Activated effector memory CD4-positive, alpha-beta T cell treated with Interleukin-2 at 50 U/mL for 16 hours (primary cell): ENCODE measurements around the gene ADAMTS14.

Experiments used
- DNase-seq: peaks from one replicate; pipeline ENCODE4 v3.0.0-alpha.2; 2020

Gene ADAMTS14

GRCh38 chr10:70695241-70696030 is 23.1 kb downstream of the ADAMTS14 start:
- no peak for DNase-seq

- no peak for DNase-seq
These were observed 25.9 kb downstream of the ADAMTS14 start for GRCh38 chr10:70698211-70698610.

GRCh38 chr10:70699063-70699658 is 26.9 kb downstream of the ADAMTS14 start:
- DNase-seq: no peak

GRCh38 chr10:70699659-70700174 is 27.4 kb downstream of the ADAMTS14 start:
- no peak for DNase-seq

GRCh38 chr10:70702190-70702763 is 30.0 kb downstream of the ADAMTS14 start:
- no peak for DNase-seq

- no peak for DNase-seq
These were observed 31.9 kb downstream of the ADAMTS14 start for GRCh38 chr10:70704211-70704610.

GRCh38 chr10:70705121-70705861 is 33.0 kb downstream of the ADAMTS14 start:
- DNase-seq: no peak

GRCh38 chr10:70711177-70711576 is 38.9 kb downstream of the ADAMTS14 start:
- no peak for DNase-seq

GRCh38 chr10:70711911-70712310 is 39.6 kb downstream of the ADAMTS14 start:
- no peak for DNase-seq

- no peak for DNase-seq
These were observed 41.9 kb downstream of the ADAMTS14 start for GRCh38 chr10:70714245-70714644.

- DNase-seq: no peak
These were observed 42.6 kb downstream of the ADAMTS14 start for GRCh38 chr10:70714951-70715350.

- DNase-seq: no peak
These were observed 43.8 kb downstream of the ADAMTS14 start for GRCh38 chr10:70715853-70716795.

GRCh38 chr10:70722820-70723424 is 50.6 kb downstream of the ADAMTS14 start:
- DNase-seq: no peak

GRCh38 chr10:70723771-70724170 is 51.5 kb downstream of the ADAMTS14 start:
- DNase-seq: no peak

- DNase-seq: no peak
These were observed 54.7 kb downstream of the ADAMTS14 start for GRCh38 chr10:70726909-70727495.

GRCh38 chr10:70728328-70728727 is 56.0 kb downstream of the ADAMTS14 start:
- no peak for DNase-seq

- DNase-seq: no peak
These were observed 57.6 kb downstream of the ADAMTS14 start for GRCh38 chr10:70729763-70730357.

- DNase-seq: no peak
These were observed 58.6 kb downstream of the ADAMTS14 start for GRCh38 chr10:70730955-70731354.

- DNase-seq: no peak
These were observed 60.3 kb downstream of the ADAMTS14 start for GRCh38 chr10:70732569-70732968.

- DNase-seq: no peak
These were observed 60.7 kb downstream of the ADAMTS14 start for GRCh38 chr10:70733051-70733450.

- DNase-seq: no peak
These were observed 62.9 kb downstream of the ADAMTS14 start for GRCh38 chr10:70735161-70735560.
